GM21737 (cell line): Measurements from ENCODE around the gene LRRK1.

Experiments used
- ATAC-seq: cut with Tn5 transposase; IDR thresholded peaks from one replicate; pipeline ENCODE4 v1.9.1; 2021; ENCODE audit warnings: mild to moderate bottlenecking, moderate library complexity; ENCODE audit not compliant: unreplicated experiment

The LRRK1 gene, protein sequence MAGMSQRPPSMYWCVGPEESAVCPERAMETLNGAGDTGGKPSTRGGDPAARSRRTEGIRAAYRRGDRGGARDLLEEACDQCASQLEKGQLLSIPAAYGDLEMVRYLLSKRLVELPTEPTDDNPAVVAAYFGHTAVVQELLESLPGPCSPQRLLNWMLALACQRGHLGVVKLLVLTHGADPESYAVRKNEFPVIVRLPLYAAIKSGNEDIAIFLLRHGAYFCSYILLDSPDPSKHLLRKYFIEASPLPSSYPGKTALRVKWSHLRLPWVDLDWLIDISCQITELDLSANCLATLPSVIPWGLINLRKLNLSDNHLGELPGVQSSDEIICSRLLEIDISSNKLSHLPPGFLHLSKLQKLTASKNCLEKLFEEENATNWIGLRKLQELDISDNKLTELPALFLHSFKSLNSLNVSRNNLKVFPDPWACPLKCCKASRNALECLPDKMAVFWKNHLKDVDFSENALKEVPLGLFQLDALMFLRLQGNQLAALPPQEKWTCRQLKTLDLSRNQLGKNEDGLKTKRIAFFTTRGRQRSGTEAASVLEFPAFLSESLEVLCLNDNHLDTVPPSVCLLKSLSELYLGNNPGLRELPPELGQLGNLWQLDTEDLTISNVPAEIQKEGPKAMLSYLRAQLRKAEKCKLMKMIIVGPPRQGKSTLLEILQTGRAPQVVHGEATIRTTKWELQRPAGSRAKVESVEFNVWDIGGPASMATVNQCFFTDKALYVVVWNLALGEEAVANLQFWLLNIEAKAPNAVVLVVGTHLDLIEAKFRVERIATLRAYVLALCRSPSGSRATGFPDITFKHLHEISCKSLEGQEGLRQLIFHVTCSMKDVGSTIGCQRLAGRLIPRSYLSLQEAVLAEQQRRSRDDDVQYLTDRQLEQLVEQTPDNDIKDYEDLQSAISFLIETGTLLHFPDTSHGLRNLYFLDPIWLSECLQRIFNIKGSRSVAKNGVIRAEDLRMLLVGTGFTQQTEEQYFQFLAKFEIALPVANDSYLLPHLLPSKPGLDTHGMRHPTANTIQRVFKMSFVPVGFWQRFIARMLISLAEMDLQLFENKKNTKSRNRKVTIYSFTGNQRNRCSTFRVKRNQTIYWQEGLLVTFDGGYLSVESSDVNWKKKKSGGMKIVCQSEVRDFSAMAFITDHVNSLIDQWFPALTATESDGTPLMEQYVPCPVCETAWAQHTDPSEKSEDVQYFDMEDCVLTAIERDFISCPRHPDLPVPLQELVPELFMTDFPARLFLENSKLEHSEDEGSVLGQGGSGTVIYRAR (N-terminal part only)

DNA sequence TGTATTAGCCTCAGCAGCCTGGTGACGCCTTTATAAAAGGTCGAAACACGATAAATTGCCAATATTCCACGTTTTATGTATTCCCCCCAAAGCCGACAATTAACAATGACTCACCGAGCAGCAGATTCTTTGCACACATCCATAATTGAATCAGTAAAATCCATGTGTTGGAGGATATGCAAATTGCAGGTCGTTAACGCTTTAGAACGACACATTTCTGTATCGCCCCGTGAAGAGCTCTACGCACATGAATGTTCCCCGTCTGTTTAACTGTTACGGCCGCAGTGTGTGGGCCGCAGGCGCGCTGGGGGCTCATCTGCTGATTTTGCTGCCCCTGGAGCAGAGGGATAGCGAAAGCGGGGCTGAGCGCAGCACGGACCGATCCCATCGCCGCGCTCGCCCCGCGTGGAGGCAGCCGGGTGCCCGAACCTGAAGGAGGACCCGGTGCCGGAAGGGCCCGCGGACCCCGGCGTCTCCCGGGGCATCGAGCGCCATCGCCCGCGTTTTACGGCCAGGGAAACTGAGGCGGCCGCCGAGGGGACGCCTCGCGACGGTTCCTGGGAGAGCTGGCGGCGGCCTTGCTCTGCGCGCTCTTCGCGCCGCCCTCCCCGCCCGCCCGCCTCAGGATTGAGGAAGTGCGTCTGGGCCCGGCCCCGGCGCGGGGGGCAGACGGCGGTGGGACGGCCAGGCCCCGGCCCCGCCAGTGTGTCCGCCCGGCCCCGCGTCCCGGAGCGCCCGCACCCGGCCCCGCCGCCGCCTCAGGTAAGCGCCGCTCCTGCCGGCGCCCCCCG is at the start of gene LRRK1:
LRRK1 (plus strand) TSS at position 668 of the 791 bp plus-strand sequence. CDS start 5,276 bp downstream, outside the sequence.
- peak; percentile 26 for ATAC-seq

DNA sequence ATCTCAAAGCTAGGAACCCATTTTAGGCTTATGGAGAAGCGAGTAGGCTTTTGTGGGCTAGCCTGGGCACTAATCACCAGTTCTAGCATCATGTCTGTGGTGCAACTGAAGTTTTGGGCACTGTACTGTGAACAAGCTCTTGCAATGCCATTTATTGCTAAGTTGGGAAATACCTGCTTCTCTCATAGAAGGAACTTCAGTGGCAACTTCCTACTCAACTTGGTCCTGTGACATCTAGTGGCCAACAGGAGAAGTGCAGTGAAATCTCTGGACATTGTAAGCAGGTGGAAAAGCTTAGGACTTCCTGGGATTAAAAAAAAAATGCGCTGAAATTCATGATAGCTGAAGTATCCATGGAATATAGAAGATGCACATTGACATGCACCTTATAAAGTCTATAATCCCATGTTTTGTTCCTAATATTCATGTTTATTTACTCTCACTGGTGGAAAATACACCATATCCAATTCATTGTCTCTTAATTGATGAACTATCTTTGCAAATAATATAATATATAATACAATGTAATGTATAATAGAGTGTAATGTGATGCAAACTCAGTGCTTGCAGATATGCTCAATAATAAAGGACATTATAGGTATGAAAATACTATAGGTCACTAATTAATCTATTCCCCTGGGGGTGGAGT is 46.0 kb upstream of the LRRK1 start:
- peak; percentile 49 for ATAC-seq

DNA sequence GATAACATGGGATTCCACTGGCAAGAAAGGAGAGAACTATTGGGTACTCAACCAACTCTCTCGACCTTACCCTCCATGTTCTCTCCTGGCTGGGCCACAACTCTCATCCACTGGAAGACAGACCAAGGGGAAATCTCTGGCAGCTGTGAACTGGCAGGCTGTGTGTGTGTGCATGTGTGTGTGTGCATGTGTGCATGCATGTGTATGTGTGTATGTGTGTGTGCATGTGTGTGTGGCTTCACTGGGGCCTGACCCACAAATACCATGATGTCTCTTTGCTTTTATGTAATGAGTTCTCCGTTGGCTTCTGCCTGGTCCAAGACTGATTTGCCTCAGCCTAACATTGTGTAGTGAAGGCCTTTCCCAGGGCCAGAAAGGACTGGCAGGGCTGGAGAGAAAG is 43.7 kb upstream of the LRRK1 start:
- ATAC-seq = no peak

DNA sequence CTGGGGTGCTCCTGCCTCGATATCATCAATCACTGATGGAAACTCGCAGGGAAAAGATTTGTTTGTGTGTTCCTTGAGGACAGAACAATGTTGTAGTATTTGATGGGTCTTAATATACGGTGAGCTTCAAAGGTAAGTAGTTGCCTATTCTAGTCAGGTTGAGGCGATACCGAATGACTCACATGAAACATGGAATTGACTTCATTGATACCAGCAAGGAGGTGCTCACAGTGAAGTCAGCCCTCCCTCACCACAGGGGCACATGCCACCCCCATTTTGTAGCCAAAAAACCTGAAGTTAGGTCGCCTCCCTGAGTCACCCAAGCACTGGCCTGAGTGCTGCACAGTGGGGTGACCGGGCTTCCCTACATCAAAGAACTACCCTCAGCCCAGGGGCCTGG is 43.2 kb upstream of the LRRK1 start:
- ATAC-seq = no peak

DNA sequence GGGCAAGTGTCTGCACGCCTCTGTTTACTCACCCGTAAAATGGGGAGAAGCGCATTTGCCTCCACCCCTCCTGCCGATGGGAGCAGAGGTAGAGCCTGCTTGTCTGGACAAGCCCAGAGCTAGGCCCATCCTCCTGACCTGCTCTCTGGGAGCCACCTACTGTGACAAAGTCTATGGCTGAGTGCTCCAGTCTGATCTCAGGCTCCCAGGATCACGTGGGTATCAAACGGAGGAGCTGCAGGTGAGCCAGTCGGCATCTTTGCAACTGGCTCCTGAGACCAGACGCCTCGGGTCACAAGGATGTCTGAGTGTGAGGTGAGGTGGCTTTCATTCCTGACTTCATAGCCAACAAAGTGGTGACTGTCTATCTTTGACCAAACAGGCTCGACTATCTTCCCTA is 41.6 kb upstream of the LRRK1 start:
- no peak for ATAC-seq

DNA sequence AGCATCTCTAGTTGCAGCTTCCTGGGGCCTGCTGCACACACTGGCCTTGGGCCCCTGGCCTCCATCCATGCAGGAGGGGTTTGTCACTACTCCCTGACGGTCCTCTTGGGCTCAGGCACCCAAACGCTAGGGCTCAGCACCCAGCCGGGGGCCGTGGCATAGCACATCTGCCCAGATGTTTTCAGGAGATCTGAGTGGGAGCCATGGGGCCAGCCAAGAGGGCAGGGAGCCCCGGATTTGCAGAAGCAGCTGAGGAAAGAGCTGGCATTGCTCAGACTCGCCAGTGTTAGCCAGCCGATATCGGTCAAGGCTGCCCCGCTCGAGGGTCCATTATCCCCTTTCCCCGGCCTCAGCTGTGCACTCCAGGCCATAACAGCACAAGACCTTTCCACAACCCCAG is 41.0 kb upstream of the LRRK1 start:
- no peak for ATAC-seq

DNA sequence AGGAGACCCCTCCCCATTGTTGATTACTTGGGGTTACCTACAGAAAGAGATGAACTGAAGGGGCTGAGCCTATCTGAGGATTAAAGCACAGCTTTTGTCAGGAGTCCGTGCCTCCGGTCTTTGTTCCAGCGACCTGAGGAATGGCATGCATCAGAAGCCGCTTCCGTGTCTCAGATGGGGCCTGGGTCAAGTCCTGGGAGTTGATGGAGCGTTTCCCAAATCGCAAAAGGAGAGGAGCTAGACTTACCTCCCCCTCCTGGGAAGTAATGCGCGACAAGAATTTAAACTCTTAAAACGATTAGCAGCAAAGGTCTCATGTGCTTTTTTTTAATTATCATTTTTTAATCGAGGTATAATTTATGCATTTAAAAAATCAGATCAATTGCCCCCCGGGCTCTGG is 40.5 kb upstream of the LRRK1 start:
- ATAC-seq = no peak

DNA sequence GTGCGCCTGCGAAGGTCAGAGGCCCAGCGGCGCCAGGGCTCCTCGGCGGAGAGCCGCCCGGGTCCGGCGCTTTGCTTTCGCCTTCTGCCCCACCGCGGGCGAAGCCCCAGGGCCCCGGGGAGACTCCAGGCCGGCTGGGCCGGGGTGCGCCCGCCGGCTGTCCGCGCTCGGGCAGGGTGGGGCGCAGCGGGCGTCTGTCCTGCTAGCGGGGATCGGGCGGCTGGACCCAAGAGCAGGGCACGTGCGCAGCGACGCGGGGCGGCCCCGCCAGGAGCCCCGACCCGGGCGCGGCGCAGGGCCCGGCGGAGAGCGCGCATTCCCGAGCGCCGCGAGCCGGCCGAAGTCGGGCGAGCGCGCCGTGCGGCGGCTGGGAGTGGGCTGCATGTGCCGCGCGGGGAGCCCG is 40.1 kb upstream of the LRRK1 start:
- no peak for ATAC-seq

DNA sequence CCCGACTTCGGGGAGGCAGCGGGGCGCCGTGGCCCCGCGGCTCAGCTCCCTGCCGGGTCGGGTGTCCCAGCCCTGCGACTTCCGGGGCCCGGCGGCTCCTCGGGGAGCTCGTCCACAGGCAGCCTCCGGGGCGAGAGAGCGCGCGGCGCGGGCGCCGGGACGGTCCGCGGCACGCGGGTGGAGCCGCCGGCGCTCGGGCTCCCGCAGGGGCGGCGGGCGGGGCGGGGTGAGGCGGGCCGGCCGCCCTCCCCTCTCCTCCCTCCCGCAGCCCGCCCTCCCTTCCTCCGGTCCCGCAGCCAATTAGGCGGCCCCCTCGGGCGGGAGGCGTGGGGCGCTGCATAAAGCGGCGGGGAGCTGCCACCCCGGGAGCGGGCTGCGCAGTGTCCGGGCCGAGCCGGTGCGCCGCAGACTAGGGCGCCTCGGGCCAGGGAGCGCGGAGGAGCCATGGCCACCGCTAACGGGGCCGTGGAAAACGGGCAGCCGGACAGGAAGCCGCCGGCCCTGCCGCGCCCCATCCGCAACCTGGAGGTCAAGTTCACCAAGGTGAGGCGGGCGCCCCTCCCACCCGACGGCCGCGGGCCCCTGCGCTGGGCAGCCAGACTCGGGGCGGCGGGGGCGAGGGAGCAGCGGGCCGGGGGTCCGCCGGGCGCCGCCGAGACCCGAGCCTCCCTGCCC is 39.6 kb upstream of the LRRK1 start, which contains the start of gene ALDH1A3:
ALDH1A3 (plus strand) TSS at position 368 of the 675 bp plus-strand sequence; CDS start at position 445, 77 bp downstream.
- ATAC-seq = no peak

DNA sequence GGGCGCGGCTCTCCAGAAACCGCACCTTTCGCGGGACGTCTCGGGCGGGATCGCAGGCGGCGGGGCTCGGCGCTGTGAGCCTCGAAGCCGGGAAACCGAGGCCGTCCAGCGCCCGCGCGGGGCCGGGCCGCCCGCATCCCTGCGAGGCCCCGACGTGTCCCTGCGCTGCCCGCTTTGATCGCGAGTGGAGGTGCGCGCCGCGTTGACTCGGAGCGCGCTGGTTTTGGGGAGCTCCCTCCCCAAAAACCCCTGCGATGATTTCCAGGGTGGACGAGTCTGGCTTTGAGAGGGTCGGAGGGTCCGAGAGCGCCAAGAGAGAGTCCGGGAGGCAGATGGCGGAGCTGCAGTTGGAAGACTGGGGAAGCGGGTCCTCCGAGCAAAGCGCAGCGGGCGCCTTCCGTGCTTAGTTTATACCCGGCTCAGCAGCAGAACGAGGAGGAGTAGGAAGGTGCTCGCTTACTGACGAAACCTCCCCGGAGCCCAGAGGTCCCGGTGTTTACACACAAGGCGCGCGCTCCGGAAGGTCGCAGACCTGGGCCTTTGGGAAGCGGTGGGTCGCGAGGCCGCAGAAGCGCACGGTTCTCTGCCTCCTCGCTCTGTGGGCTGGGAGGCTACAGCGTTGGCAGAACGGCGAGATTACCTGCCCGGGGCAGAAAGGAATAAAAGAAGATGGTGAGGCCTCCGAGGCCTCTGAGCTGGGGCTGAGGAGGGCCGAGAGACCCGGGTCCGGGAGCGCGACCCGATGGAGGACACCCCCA is 38.8 kb upstream of the LRRK1 start:
- ATAC-seq = no peak

DNA sequence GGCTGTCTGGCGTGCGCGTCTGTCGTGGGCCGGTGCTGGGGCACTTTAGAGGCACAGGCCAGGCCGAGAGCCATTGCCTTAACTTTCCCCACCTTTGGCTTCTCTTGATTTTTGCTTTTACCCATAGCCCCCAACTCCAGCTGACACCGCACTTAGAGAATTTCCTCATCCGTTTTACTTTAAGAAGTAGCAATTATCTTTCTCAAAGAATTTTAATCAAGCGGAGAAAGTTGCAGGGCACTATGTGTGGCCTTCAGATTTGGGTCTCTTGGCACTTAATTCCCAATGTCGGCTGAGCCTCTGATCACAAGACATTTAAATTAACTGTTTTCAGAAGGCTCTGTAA is 38.3 kb upstream of the LRRK1 start:
- no peak for ATAC-seq

DNA sequence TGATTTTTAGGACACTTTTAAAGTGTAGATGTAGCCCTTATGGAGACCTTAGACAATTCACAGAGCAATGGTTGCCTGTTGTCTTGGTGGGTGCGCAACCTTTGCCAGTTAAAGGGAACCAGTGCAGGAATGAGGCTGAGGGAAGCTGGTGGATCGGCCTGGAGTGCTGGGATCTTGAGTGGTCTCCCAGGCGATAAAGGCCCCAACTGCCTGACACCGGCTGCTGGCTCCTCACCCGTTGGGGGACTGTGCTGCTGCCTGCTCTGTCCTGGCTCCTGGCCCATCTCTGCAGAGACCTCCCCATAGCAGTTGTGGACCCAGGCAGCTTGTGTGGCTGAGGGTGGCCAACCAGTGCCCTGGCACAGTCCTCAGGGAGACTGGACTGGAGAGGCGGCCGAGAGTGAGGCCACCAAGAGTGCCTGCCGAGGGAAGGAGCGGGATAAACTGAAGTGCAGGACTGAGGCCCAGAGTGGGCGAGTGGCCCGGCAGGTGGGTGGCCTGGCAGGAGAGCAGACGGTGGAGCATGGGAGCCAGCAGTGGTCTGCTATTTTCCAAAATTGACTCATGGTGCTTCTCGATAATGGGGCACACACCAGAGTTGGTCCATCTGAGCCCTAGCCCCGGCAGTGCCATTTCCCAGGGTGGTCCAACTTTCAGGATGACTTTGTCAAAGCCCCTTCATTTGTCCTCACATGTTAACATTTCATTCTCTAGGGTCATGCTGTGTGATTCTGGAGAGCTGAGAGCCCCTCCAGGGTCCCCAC is 37.4 kb upstream of the LRRK1 start:
- no peak for ATAC-seq

DNA sequence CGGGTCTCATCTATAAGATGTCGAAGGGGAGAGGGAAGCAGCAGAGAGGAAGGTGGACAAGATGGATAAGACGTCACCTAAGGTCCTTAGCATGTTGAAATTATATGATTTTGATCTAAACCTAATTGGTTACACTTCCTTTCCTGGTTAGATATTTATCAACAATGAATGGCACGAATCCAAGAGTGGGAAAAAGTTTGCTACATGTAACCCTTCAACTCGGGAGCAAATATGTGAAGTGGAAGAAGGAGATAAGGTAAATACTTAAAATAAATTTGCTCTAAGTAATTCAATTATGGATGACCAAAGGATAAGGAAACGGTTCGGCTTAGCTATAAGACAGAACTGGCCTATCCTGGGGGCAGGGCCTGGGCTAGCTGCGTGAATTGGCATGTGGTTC is 34.0 kb upstream of the LRRK1 start:
- ATAC-seq = no peak

DNA sequence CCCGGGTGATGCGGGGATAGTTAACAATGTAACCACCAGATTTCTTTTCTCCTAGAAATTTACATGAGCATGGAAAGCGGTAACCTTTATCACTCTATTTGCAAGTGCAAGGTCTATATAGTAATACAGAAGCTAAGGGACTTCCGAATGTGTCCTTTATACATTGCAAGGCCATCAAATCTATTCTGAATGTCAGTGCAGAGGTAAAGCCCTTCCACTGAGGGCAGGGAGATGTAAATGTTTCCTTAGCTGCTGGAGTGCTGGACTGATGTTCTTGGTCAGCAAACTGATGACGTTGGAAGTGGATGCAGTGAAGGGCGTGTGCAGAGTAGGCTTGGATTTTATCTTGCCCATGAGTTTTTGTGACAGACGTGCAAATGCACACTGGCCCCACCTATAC is 33.3 kb upstream of the LRRK1 start:
- no peak for ATAC-seq

DNA sequence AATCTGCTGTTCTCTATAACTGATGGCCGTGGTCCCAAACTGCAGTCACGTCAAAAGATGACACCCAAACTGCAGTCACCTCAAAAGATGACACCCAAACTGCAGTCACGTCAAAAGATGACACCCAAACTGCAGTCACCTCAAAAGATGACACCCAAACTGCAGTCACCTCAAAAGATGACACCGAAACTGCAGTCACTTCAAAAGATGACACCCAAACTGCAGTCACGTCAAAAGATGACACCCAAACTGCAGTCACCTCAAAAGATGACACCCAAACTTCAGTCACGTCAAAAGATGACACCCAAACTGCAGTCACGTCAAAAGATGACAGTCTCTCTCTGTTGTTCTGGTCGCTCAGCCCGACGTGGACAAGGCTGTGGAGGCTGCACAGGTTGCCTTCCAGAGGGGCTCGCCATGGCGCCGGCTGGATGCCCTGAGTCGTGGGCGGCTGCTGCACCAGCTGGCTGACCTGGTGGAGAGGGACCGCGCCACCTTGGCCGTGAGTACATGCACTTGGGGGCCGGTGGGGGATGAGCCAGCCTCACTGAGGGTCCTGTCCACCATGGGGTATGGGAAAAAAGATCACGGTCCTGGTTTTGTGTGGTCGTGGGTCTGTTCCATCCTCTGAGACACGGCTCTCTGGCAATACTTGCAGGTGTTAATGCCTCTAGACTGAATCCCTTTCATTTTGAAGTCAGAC is 31.8 kb upstream of the LRRK1 start:
- no peak for ATAC-seq

DNA sequence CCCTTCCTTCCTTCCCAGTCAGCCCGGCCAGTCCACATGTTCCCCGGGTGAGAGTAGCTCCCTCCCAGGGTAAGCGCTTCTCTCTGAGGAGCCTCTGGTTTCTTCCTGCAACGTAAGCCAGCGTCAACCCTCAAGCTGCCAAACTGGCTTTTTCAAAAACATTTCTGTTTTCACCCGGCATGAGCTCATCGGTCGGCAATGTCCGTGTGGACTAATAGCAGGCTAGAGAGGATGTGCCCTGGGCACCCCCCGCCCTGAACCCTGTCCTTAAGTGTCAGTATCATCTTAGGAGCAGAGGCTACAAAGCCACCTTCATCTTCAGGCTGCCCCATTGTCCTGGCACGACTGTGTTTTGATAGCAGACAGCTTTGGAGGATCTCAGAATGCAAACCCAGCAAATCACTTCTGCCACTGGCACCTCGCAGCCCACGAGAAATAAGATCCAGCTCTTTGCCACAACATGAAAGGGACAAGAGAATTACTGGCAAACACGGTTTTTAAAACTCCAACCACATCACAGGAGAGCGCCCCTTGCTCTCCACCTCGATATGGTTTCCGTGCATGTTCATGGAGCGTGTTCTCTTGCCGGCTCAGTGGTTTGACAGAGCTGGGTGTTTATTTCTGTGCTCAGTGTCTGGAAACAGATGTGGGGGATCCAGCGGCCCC is 29.6 kb upstream of the LRRK1 start:
- ATAC-seq = no peak
